ENCODE measurements around the gene ZBTB45.

GRCh38 chr19:58560921-58561320 lies 41.3 kb upstream of the ZBTB45 start:
- TF ChIP-seq OVOL2 (CRISPR knock-in tag; IDR thresholded peaks at IDR 0.05; ENCODE audit: borderline replicate concordance) (no peak), CTCF (IDR thresholded peaks at IDR 0.05) (no peak), E2F4 (CRISPR knock-in tag; IDR thresholded peaks at IDR 0.05; ENCODE audit: borderline replicate concordance, low read depth) (no peak), ATF3 (CRISPR knock-in tag; conservative IDR thresholded peaks at IDR 0.05) (no peak), MLX (CRISPR knock-in tag; IDR thresholded peaks at IDR 0.05) (no peak), ELF4 (CRISPR knock-in tag; IDR thresholded peaks at IDR 0.05; ENCODE audit: low read depth) (no peak), TEAD4 (CRISPR knock-in tag; IDR thresholded peaks at IDR 0.05) (no peak)

Data from WTC11 (cell line).